ENCODE measurements around the gene NXPH1. TPM values are rescaled to one million over a fixed set of nuclear protein-coding genes. Genes with fewer than 3 reads are reported as not detected.

Gene NXPH1
- total and polyA plus RNA-seq, 2 experiments from 2014 or later: 0.45 to 3.0 TPM

GRCh38 chr7:8490391-8491045 lies 57.1 kb downstream of the NXPH1 start (continued):
- TF ChIP-seq, protein P1, sequence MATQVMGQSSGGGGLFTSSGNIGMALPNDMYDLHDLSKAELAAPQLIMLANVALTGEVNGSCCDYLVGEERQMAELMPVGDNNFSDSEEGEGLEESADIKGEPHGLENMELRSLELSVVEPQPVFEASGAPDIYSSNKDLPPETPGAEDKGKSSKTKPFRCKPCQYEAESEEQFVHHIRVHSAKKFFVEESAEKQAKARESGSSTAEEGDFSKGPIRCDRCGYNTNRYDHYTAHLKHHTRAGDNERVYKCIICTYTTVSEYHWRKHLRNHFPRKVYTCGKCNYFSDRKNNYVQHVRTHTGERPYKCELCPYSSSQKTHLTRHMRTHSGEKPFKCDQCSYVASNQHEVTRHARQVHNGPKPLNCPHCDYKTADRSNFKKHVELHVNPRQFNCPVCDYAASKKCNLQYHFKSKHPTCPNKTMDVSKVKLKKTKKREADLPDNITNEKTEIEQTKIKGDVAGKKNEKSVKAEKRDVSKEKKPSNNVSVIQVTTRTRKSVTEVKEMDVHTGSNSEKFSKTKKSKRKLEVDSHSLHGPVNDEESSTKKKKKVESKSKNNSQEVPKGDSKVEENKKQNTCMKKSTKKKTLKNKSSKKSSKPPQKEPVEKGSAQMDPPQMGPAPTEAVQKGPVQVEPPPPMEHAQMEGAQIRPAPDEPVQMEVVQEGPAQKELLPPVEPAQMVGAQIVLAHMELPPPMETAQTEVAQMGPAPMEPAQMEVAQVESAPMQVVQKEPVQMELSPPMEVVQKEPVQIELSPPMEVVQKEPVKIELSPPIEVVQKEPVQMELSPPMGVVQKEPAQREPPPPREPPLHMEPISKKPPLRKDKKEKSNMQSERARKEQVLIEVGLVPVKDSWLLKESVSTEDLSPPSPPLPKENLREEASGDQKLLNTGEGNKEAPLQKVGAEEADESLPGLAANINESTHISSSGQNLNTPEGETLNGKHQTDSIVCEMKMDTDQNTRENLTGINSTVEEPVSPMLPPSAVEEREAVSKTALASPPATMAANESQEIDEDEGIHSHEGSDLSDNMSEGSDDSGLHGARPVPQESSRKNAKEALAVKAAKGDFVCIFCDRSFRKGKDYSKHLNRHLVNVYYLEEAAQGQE (IDR thresholded peaks at IDR 0.05; ENCODE audit: unreplicated experiment): no peak
- TF ChIP-seq, protein P2, sequence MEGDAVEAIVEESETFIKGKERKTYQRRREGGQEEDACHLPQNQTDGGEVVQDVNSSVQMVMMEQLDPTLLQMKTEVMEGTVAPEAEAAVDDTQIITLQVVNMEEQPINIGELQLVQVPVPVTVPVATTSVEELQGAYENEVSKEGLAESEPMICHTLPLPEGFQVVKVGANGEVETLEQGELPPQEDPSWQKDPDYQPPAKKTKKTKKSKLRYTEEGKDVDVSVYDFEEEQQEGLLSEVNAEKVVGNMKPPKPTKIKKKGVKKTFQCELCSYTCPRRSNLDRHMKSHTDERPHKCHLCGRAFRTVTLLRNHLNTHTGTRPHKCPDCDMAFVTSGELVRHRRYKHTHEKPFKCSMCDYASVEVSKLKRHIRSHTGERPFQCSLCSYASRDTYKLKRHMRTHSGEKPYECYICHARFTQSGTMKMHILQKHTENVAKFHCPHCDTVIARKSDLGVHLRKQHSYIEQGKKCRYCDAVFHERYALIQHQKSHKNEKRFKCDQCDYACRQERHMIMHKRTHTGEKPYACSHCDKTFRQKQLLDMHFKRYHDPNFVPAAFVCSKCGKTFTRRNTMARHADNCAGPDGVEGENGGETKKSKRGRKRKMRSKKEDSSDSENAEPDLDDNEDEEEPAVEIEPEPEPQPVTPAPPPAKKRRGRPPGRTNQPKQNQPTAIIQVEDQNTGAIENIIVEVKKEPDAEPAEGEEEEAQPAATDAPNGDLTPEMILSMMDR (conservative IDR thresholded peaks at IDR 0.05; ENCODE audit: low read depth in 2 of 2): no peak
- TF ChIP-seq CREB1 (CRISPR knock-in tag; IDR thresholded peaks at IDR 0.05; ENCODE audit: low read depth) (no peak), ZNF331 (CRISPR knock-in tag; IDR thresholded peaks at IDR 0.05; ENCODE audit: low read depth) (no peak), EZH2phosphoT487 (IDR thresholded peaks at IDR 0.05; ENCODE audit: unreplicated experiment) (no peak), NANOG (IDR thresholded peaks at IDR 0.05; ENCODE audit: borderline replicate concordance) (no peak), JUNB (IDR thresholded peaks at IDR 0.05; ENCODE audit: unreplicated experiment) (no peak), STAT1 (IDR thresholded peaks at IDR 0.05; ENCODE audit: unreplicated experiment) (no peak), ETS1 (IDR thresholded peaks at IDR 0.05) (no peak), POLR2AphosphoS5 (IDR thresholded peaks at IDR 0.05; ENCODE audit: low read depth) (no peak), ZNF114 (CRISPR knock-in tag; IDR thresholded peaks at IDR 0.05) (no peak)

DNA sequence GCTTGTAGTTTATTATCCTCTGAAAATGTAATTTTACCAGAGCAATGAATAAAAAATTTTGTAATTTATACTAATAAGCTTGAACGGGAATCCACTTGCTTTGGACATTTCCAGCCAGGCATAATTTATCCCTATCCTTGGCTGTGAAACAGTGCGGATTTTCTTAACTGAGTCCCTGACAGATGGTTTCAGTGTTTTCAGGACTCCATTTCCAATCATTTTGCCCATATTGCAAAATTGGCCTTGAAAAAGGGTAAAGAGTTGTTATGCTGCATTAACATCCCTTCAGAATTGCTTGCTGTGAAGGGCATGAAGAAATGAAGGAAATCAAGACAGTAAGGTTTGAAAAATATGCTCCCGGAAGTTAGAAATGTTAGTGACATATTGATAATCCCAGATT lies 57.7 kb downstream of the NXPH1 start:
- ATAC-seq (no peak), DNase-seq (ENCODE audit: low spot score) (no peak)
- Histone ChIP-seq H2AFZ (no peak overlapping the region), H3K9me2 (ENCODE audit: insufficient read depth) (no peaks in the 10 kb centered on the region), H3K4me2 (no peak overlapping the region), H3K4me3 (no peak overlapping the region), H3F3A (replicated peaks; ENCODE audit: low read depth) (no peaks in the 10 kb centered on the region), H3K36me3 (ENCODE audit: insufficient read depth) (no peaks in the 10 kb centered on the region), H3K27me3 (ENCODE audit: insufficient read depth) (no peaks in the 10 kb centered on the region), H4K20me1 (replicated peaks; ENCODE audit: insufficient read depth) (no peaks in the 10 kb centered on the region), H3K27ac (ENCODE audit: low read depth) (no peak overlapping the region), H3K4me1 (ENCODE audit: insufficient read depth) (peaks cover 3% of the 10 kb centered on the region; the same call in 1 of the 2 replicates), H3K79me2 (replicated peaks; ENCODE audit: insufficient read depth) (no peaks in the 10 kb centered on the region)
- Mint-ChIP-seq H3K4me3 (no peak overlapping the region), H3K9me3 (no peaks in the 10 kb centered on the region), H3K4me1 (peaks cover 3% of the 10 kb centered on the region; the same call in 2 of the 3 replicates), H3K27me3 (ENCODE audit: insufficient read depth, low read depth, poor library complexity) (no peaks in the 10 kb centered on the region), H3K27ac (no peak overlapping the region), H3K36me3 (ENCODE audit: low read depth) (no peaks in the 10 kb centered on the region)
- no peak for TF ChIP-seq STAT1 (IDR thresholded peaks at IDR 0.05; ENCODE audit: unreplicated experiment)
- TF ChIP-seq EZH2phosphoT487 (IDR thresholded peaks at IDR 0.05; ENCODE audit: unreplicated experiment): no peak
- no peak for TF ChIP-seq ZNF114 (CRISPR knock-in tag; IDR thresholded peaks at IDR 0.05)
- TF ChIP-seq NANOG (IDR thresholded peaks at IDR 0.05; ENCODE audit: borderline replicate concordance): no peak
- TF ChIP-seq CREB1 (CRISPR knock-in tag; IDR thresholded peaks at IDR 0.05; ENCODE audit: low read depth): no peak
- TF ChIP-seq, protein P2 (conservative IDR thresholded peaks at IDR 0.05; ENCODE audit: low read depth in 2 of 2): no peak
- TF ChIP-seq JUNB (IDR thresholded peaks at IDR 0.05; ENCODE audit: unreplicated experiment): no peak
- TF ChIP-seq, protein P1 (IDR thresholded peaks at IDR 0.05; ENCODE audit: unreplicated experiment): no peak
- no peak for TF ChIP-seq ZNF331 (CRISPR knock-in tag; IDR thresholded peaks at IDR 0.05; ENCODE audit: low read depth)
- TF ChIP-seq EZH2 (IDR thresholded peaks at IDR 0.05; ENCODE audit: low read depth, unreplicated experiment): no peak
